Bronchial smooth muscle cell (primary cell): ENCODE measurements around the gene SHC3. TPM values are rescaled to one million over a fixed set of nuclear protein-coding genes. Genes with fewer than 3 reads are reported as not detected.

ENCODE experiments used
- total RNA-seq: library from RNA; depleted of rRNA; stranded (reverse); fragments of >200 nt; gene quantifications from 2 replicates; pipeline ENCODE4 v1.2.1, GENCODE V29; 2014

SHC3 gene, protein sequence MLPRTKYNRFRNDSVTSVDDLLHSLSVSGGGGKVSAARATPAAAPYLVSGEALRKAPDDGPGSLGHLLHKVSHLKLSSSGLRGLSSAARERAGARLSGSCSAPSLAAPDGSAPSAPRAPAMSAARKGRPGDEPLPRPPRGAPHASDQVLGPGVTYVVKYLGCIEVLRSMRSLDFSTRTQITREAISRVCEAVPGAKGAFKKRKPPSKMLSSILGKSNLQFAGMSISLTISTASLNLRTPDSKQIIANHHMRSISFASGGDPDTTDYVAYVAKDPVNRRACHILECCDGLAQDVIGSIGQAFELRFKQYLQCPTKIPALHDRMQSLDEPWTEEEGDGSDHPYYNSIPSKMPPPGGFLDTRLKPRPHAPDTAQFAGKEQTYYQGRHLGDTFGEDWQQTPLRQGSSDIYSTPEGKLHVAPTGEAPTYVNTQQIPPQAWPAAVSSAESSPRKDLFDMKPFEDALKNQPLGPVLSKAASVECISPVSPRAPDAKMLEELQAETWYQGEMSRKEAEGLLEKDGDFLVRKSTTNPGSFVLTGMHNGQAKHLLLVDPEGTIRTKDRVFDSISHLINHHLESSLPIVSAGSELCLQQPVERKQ
- total RNA-seq = 20.9 and 38.0 TPM in 2 replicates

DNA sequence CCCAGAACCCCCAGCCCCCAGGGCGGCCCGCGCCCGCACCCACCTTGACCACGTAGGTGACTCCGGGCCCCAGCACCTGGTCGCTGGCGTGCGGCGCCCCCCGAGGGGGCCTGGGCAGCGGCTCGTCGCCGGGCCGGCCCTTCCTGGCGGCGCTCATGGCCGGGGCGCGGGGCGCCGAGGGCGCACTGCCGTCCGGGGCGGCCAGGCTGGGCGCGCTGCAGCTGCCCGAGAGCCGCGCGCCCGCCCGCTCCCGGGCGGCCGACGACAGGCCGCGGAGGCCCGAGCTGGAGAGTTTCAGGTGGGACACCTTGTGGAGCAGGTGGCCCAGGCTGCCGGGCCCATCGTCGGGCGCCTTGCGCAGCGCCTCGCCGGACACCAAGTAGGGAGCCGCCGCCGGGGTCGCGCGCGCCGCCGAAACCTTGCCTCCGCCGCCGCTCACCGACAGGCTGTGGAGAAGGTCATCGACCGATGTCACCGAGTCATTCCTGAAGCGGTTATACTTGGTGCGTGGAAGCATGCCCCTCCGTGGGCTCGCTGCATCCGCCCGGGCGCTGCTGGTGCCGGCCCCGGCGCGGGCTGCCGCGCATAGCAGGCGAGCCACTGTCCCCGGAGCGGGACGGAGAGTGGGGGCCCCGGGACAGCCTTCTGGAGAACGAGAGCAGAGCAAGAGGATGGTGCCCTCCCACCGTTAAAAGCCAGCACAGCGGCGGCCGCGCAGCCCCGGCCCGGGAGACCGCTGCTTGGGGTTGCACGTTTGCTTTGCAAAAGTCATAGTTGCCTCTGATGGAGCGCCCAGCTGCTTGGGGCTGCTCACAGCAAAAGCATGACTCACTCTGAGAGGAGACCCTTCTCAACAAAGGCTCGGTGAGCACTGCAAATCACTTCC, at the start of gene SHC3:
Gene SHC3 (minus strand): TSS at position 875 of the 886 bp plus-strand sequence. CDS start 358 bp downstream, at position 517.

DNA sequence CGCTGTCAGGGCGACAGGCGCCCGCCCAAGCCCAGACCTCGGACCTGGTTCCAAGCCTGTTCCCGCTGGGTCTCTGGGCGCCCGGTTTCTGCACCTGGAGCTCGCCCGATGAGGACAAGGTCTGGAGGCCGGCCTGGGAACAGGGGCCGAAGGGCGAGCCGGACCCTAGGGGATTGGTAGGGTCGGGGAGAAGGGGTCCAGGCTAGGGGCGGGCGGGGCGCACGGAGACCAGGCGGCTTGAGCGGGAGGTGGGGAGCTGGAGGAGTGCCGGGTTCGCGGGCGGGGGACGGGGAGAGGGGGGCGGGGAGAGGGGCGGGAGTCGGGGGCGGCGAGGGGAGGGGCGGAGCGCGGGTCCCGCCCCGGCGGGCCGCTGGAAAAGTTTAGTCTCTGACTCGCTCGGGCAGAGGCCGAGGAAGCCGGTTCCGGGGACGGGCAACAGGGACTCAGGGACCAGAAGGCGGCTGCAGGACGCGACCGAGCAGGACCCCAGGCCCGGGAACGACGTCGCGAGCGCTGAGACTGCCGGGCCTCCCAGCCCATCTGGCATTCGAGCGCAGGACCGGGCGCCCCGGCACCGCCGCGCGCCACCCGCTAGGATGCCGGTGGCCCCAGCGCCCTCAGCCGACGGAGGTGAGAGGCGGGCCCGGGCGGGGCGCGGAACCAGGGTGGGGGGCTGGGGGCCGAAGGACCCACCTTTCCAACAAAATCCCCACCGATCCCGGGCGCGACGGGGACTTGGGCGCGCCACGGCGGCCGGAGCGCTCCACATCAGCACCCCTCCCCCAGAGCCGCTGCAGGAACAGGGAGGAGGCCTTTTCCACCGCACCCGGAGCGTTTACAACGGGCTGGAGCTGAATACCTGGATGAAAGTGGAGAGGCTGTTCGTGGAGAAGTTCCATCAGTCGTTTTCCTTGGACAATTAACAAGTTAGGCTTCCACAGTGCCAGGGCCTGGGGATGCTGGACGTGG, 187.3 kb downstream of the SHC3 start, which contains the start of gene S1PR3:
Gene S1PR3 (plus strand): TSS at position 403 of the 969 bp plus-strand sequence. CDS start 9,733 bp downstream, outside the sequence.

Other genes starting within 250 kb of the SHC3 start
- 14.2 and 16.7 TPM in 2 replicates for gene S1PR3, start 187.3 kb downstream of the SHC3 start, total RNA-seq
- gene CKS2, start 132.4 kb upstream of the SHC3 start, total RNA-seq = 25.2 and 46.3 TPM in 2 replicates
- gene SECISBP2, start 139.7 kb upstream of the SHC3 start, total RNA-seq = 21.8 and 22.3 TPM in 2 replicates